ENCODE data around the gene CARD11.

CARD11 gene

DNA sequence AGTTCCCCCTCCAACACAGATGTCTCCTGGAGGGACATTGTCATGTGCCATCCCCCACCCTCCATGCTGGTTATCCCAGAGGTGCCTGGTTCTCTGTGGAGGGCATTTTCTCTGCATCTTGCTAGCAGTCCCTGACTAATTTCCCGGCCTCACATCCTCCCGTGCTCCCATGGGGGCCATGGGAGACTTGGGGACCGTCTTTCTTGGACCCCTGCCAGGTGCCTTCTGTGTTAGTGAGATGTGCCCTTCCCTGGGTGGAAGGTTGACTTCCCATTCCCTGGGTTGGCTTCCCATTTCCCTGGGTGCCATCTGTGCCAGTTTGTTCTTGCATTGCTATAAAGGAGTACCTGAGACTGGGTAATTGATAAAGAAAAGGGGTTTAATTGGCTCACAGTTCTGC, 177.1 kb downstream of the CARD11 start:
- TF ChIP-seq, protein P1, sequence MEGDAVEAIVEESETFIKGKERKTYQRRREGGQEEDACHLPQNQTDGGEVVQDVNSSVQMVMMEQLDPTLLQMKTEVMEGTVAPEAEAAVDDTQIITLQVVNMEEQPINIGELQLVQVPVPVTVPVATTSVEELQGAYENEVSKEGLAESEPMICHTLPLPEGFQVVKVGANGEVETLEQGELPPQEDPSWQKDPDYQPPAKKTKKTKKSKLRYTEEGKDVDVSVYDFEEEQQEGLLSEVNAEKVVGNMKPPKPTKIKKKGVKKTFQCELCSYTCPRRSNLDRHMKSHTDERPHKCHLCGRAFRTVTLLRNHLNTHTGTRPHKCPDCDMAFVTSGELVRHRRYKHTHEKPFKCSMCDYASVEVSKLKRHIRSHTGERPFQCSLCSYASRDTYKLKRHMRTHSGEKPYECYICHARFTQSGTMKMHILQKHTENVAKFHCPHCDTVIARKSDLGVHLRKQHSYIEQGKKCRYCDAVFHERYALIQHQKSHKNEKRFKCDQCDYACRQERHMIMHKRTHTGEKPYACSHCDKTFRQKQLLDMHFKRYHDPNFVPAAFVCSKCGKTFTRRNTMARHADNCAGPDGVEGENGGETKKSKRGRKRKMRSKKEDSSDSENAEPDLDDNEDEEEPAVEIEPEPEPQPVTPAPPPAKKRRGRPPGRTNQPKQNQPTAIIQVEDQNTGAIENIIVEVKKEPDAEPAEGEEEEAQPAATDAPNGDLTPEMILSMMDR (IDR thresholded peaks at IDR 0.05; ENCODE audit: low read depth, low read length, missing control alignments), result no peak
- DNase-seq (ENCODE audit: low read depth), result no peak
- H3K4me3 ChIP-seq (ENCODE audit: low read depth, low read length), result no peak overlapping the region

DNA sequence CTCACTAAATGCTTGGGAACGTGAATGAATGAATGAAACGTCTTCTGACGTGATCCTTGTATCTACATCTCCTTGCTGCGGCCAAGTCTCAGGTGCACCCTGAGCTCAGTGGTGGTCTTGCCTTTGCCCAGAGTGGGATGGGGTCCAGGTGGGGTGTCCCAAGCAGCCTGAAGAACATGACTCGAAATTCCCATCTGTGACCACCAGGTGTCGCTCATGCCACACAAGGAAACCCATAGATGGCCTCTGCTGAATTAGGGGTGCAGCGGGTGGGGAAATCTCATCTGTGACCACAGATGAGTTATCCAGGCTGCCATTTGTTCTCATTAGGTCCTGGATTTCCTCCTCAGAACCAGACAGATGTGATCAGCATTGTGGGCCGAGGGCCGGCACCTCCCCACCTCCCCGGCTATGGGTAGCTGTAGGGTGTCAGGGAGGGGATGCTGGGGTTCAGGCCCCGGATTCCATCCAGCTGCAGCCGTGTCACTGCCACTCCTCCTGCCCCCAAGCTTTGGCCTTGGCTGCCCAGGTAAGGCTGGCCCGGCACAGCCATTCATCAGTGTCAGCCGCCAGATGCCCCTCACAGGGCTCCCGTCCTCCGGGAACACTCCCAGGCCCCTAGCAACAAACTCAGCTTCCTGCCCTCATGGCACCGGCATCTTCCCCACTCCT, 178.5 kb downstream of the CARD11 start:
- TF ChIP-seq, protein P1 (IDR thresholded peaks at IDR 0.05; ENCODE audit: low read depth, low read length, missing control alignments), result peak; percentile 93
- no peak for DNase-seq (ENCODE audit: low read depth)

DNA sequence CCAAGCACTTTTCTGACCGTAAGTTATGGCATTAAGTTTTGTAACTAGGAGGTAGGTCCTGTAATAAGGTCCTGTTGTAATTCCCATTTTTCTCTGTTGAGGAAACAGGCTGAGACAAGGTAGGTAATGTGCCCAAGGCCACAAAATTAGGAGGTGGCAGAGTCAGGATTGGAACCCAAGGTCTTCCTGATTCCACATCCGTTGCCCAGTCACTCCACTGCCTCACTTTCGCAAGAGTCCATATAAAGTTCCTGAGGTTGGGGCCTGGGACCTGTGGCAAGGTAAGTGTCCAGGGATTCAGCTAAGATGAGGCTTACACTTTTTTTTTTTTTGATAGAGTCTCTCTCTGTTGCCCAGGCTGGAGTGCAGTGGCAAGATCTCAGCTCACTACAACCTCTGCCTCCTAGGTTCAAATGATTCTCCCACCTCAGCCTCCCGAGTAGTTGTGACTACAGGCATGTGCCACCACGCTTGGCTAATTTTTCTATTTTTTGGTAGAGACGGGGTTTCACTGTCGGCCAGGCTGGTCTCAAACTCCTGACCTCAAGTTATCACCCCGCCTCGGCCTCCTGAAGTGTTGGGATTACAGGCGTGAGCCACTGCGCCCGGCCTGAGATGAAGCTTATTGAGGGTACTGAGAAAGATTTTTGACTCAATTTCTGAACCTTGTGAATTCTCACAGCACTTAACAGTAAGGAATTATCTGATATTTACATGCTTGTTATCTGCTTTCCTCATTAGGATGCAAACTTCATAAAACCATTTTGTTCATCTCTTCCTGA, 179.3 kb downstream of the CARD11 start:
- TF ChIP-seq, protein P1 (IDR thresholded peaks at IDR 0.05; ENCODE audit: low read depth, low read length, missing control alignments), result no peak
- DNase-seq (ENCODE audit: low read depth), result no peak
- peak overlapping the region; percentile 7; the same call in 1 of the 2 replicates for H3K4me3 ChIP-seq (ENCODE audit: low read depth, low read length)

More for the DNA sequence above, 178.5 kb downstream of the CARD11 start:
- H3K4me3 ChIP-seq (ENCODE audit: low read depth, low read length), result no peak overlapping the region

DNA sequence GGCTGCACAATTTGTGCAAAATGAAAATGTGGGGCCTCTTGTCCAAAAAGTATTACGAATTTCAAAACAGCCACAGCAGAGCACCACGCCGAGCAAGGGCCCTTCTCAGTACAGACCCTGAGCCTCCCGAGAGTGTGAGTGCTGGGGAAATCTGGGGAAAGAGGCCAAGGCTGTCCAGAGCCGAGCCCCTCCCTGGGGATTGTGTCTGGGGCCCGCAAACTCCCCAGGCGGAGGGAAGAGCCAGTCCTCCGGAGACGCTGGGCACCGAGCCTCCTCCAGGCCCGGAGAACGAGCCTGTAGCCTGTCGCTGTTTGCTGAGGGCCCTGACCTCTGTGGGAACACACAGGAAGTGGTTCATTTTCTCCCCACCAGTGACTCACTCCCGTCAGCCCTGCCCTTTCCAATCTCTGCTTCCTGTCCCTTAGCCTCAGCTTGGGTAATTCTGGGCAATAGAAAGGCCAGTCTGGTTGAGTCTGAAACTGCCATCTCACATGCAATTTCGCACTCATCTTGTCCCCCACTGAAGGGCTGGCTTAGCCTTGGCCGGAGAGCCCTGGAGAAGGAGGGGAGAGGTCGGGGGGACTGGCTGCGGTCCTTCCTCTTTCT, 180.1 kb downstream of the CARD11 start:
- H3K4me3 ChIP-seq (ENCODE audit: low read depth, low read length), result peak overlapping the region; percentile 49
- TF ChIP-seq, protein P1 (IDR thresholded peaks at IDR 0.05; ENCODE audit: low read depth, low read length, missing control alignments), result no peak
- DNase-seq (ENCODE audit: low read depth), result peak; percentile 88

DNA sequence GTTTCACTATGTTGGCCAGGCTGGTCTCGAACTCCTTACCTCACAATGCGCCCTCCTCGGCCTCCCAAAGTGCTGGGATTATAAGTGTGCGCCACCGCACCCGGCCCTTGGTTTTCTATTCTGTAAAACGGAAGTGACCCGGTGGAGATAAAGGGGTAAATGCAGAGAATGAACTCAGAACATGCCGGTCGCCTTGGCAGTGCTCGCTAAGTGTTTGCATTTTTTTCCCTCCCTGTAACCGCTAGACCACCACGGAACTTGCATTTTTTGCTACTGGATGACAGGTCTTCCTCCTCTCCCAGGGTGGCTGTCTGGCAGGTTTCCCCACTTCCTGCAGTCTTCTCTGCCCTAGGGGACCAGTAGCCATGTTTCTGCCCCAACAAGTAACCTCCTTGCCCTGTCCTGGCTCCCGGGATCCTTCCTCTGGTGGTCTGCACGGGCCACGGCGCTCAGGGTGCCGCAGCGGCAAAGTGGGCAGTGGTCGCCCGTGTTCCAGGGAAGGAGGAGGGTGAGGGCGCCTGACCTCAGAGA, 180.8 kb downstream of the CARD11 start:
- no peak for DNase-seq (ENCODE audit: low read depth)
- TF ChIP-seq, protein P1 (IDR thresholded peaks at IDR 0.05; ENCODE audit: low read depth, low read length, missing control alignments), result no peak
- H3K4me3 ChIP-seq (ENCODE audit: low read depth, low read length), result peak overlapping the region; percentile 49

DNA sequence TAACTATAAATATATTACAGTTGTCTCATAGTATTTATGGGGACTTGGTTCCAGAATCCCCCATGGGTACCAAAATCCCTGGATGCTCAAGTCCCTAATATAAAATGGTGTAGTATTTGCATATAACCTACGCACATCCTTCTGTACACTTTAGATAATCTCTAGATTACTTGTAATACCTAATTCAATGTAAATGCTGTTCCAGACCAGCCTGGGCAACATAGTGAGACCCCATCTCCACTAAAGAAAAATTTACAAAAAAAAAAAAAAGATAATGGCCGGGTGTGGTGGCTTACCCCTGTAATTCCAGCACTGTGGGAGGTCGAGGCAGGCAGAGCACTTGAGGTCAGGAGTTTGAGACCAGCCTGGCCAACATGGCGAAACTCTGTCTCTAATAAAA, 182.2 kb downstream of the CARD11 start:
- DNase-seq (ENCODE audit: low read depth), result no peak
- H3K4me3 ChIP-seq (ENCODE audit: low read depth, low read length), result no peak overlapping the region
- TF ChIP-seq, protein P1 (IDR thresholded peaks at IDR 0.05; ENCODE audit: low read depth, low read length, missing control alignments), result no peak

All from GM12864 (cell line).